ENCODE results near the gene SRI.
"Not testable (repeated sequence)": the region's sequence is repeated elsewhere in the genome, so short reads cannot be mapped to it uniquely, and the experiment has no call there.

The SRI gene

GRCh38 chr7:88219781-88220747, at the start of gene SRI:
Gene SRI, minus strand, starts transcription at chr7:88220038. Its CDS starts 12 bp downstream, at chr7:88220026.
- peak; percentile 88 for DNase-seq (ENCODE audit: low spot score)

GRCh38 chr7:88269586-88269985, 49.7 kb upstream of the SRI start:
- DNase-seq (ENCODE audit: low spot score) = no peak

GRCh38 chr7:88268858-88269257, 49.0 kb upstream of the SRI start:
- DNase-seq (ENCODE audit: low spot score) = no peak

- DNase-seq (ENCODE audit: low spot score) = no peak
Measured at GRCh38 chr7:88268051-88268450, 48.2 kb upstream of the SRI start.

- no peak for DNase-seq (ENCODE audit: low spot score)
Measured at GRCh38 chr7:88267421-88267820, 47.6 kb upstream of the SRI start.

- DNase-seq (ENCODE audit: low spot score) = not testable (repeated sequence)
Measured at GRCh38 chr7:88264987-88265386, 45.1 kb upstream of the SRI start.

- DNase-seq (ENCODE audit: low spot score) = no peak
Measured at GRCh38 chr7:88262562-88262961, 42.7 kb upstream of the SRI start.

GRCh38 chr7:88260719-88261118, 40.9 kb upstream of the SRI start:
- DNase-seq (ENCODE audit: low spot score) = no peak

GRCh38 chr7:88259656-88260380, 40.0 kb upstream of the SRI start:
- DNase-seq (ENCODE audit: low spot score) = no peak

GRCh38 chr7:88258296-88258695, 38.5 kb upstream of the SRI start:
- not testable (repeated sequence) for DNase-seq (ENCODE audit: low spot score)

GRCh38 chr7:88256906-88257305, 37.1 kb upstream of the SRI start:
- no peak for DNase-seq (ENCODE audit: low spot score)

- DNase-seq (ENCODE audit: low spot score) = no peak
Measured at GRCh38 chr7:88254721-88255424, 35.0 kb upstream of the SRI start.

GRCh38 chr7:88253640-88254039, 33.8 kb upstream of the SRI start:
- DNase-seq (ENCODE audit: low spot score) = no peak

- DNase-seq (ENCODE audit: low spot score) = no peak
Measured at GRCh38 chr7:88244258-88244657, 24.4 kb upstream of the SRI start.

GRCh38 chr7:88243345-88243909, 23.6 kb upstream of the SRI start:
- DNase-seq (ENCODE audit: low spot score) = peak; percentile 25

GRCh38 chr7:88239852-88240251, 20.0 kb upstream of the SRI start:
- DNase-seq (ENCODE audit: low spot score) = no peak

- no peak for DNase-seq (ENCODE audit: low spot score)
Measured at GRCh38 chr7:88233828-88234227, 14.0 kb upstream of the SRI start.

- no peak for DNase-seq (ENCODE audit: low spot score)
Measured at GRCh38 chr7:88230646-88231045, 10.8 kb upstream of the SRI start.

- DNase-seq (ENCODE audit: low spot score) = no peak
Measured at GRCh38 chr7:88229302-88229995, 9.6 kb upstream of the SRI start.

GRCh38 chr7:88226886-88227516, 7.2 kb upstream of the SRI start:
- DNase-seq (ENCODE audit: low spot score) = no peak

GRCh38 chr7:88226201-88226600, 6.4 kb upstream of the SRI start:
- no peak for DNase-seq (ENCODE audit: low spot score)

Data from putamen (tissue), 1 donor.